AG04449 (cell line): Measurements from ENCODE around the gene FNDC10.
"Not testable (repeated sequence)": the region's sequence is repeated elsewhere in the genome, so short reads cannot be mapped to it uniquely, and the experiment has no call there.

ENCODE experiments used
- CTCF ChIA-PET: fragments of 350-600 bp; formaldehyde crosslinking; extraction: SDS; loops from one replicate; lab custom pipeline; 2021; ENCODE audit warnings: antibody characterized with exemption; lab: Yijun Ruan, JAX
- POLR2A ChIA-PET: fragments of 400-600, 350-600 bp; formaldehyde crosslinking; extraction: SDS; loops from one replicate; lab custom pipeline; 2020; ENCODE audit warnings: antibody characterized with exemption, inconsistent platforms; lab: Yijun Ruan, JAX
- DNase-seq: peaks from one replicate; pipeline ENCODE4 v3.0.0-alpha.2; 2010; ENCODE audit warnings: low read depth, low spot score
- H3K4me3 ChIP-seq: 2 replicates; pipeline ENCODE4 v1.5.1; 2011; ENCODE audit warnings: low read depth, mild to moderate bottlenecking, control low read depth, low read length
- CTCF ChIP-seq: IDR thresholded peaks from one replicate; pipeline ENCODE4 v1.5.1; 2011; ENCODE audit warnings: mild to moderate bottlenecking, moderate library complexity, low read length, control low read depth, inconsistent platforms; ENCODE audit not compliant: insufficient read depth; ENCODE audit errors: missing control alignments

Gene FNDC10

DNA sequence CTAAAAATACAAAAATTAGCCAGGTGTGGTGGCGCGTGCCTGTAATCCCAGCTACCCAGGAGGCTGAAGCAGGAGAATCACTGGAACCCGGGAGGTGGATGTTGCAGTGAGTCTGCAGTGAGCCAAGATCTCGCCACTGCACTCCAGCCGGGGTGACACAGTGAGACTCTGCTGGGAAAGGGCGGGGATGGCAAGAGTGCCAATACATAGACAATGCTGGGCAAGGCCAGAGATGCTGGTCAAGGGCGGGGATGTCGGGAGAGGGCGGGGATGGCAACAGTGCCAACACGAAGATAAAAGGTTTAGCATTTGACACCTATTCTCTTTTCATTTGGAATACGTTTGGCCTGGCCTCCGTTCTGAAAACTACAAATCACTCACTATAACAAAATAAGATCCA is 36.2 kb downstream of the FNDC10 start:
- no peak for TF ChIP-seq CTCF
- CTCF ChIA-PET: interaction anchor here (1.1 kb wide), 1 partner anchor 10 kb away, joined by 4 read pairs; no protein-coding TSS in a partner anchor
- H3K4me3 ChIP-seq: no peak overlapping the region
- POLR2A ChIA-PET: no interaction called here
- no peak for DNase-seq

GRCh38 chr1:1562556-1563195 is 37.3 kb downstream of the FNDC10 start:
- POLR2A ChIA-PET: no interaction called here
- no peak for DNase-seq
- no peak overlapping the region for H3K4me3 ChIP-seq
- CTCF ChIA-PET: interaction anchor here (1.4 kb wide), 1 partner anchor 12 kb away, joined by 4 read pairs; no protein-coding TSS in a partner anchor
- no peak for TF ChIP-seq CTCF

GRCh38 chr1:1561801-1562470 is 38.0 kb downstream of the FNDC10 start:
- no peak for TF ChIP-seq CTCF
- no peak overlapping the region for H3K4me3 ChIP-seq
- ChIA-PET POLR2A (no interaction called here), CTCF (interaction anchor here (1.0 to 1.4 kb wide), 2 partner anchors 8 to 11 kb away, joined by 3 to 4 read pairs; no protein-coding TSS in a partner anchor)
- no peak for DNase-seq

DNA sequence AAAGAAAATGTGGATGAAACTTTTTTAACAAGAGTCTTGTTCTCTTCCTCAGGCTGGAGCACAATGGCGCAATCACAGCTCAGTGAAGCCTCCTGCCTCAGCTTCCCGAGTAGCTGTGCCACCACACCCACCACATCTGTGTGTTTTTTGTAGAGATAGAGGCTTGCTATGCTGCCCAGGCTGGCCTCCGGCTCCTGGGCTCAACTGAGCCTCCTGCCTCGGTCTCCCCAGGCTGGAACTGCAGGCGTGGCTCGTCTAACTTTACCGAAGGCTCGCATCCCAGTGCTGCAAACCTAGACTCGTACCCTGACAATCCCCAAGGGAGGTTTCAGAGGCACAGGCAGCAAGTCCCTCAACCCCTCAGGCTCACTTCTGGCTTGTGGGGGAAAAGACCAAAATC is 39.8 kb downstream of the FNDC10 start:
- CTCF ChIA-PET: interaction anchor here (0.6 kb wide), 1 partner anchor 49 kb away, joined by 3 read pairs; no protein-coding TSS in a partner anchor

DNA sequence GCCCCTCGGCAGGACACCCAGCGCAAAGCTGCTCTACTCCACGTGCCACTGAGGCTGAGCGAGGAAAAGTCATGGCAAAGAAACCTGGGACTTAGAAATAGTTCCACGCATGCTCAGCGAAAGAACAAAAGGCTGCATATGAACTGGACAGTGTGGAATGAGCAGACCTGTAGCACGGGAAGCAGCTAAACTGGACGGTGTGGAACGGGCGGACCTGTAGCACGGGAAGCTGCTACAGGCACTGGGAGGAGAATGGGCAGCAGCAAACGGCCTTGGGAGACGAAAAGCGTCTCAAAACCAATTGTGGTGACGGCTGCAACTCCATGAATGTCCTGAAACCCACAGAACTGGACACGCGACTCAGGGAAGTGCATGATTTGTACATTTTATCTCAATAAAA is 40.9 kb downstream of the FNDC10 start:
- ChIA-PET POLR2A (no interaction called here), CTCF (interaction anchor here (1.0 kb wide), 1 partner anchor 39 kb away, joined by 3 read pairs; no protein-coding TSS in a partner anchor)
- DNase-seq: no peak
- no peak overlapping the region for H3K4me3 ChIP-seq
- TF ChIP-seq CTCF: no peak

More for the DNA sequence above, 39.8 kb downstream of the FNDC10 start:
- no peak for TF ChIP-seq CTCF
- POLR2A ChIA-PET: no interaction called here
- no peak overlapping the region for H3K4me3 ChIP-seq
- no peak for DNase-seq

GRCh38 chr1:1558591-1558990 is 41.3 kb downstream of the FNDC10 start:
- ChIA-PET POLR2A (no interaction called here), CTCF (interaction anchor here (1.0 kb wide), 1 partner anchor 39 kb away, joined by 3 read pairs; no protein-coding TSS in a partner anchor)
- H3K4me3 ChIP-seq: no peak overlapping the region
- DNase-seq: no peak
- no peak for TF ChIP-seq CTCF

DNA sequence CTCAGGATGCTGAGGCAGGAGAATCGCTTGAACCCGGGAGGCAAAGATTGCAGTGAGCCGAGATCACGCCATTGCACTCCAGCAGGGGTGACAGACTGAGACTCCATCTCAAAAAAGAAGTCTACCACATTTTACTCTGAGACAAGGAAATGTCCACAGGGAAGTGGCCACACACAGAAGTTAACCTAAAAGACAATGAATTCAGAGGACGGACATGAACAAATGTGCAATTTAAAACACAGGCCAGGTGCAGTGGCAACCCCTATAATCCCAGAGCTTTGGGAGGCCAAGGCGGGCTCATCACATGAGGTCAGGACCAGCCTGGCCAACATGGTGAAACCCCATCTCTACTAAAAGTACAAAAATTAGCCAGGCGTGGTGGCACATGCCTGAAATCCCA is 42.2 kb downstream of the FNDC10 start:
- DNase-seq, POLR2A ChIA-PET, H3K4me3 ChIP-seq: not testable (repeated sequence)
- CTCF ChIA-PET: interaction anchor here (0.8 to 1.5 kb wide), 2 partner anchors 8 to 9 kb away, joined by 3 to 4 read pairs; no protein-coding TSS in a partner anchor

- ChIA-PET POLR2A (interaction anchor here (0.6 kb wide), 1 partner anchor 42 kb away, joined by 3 read pairs; no protein-coding TSS in a partner anchor), CTCF (interaction anchor here (0.8 to 1.5 kb wide), 2 partner anchors 9 kb away, joined by 3 to 4 read pairs; no protein-coding TSS in a partner anchor)
- H3K4me3 ChIP-seq, DNase-seq: not testable (repeated sequence)
Observed at GRCh38 chr1:1556961-1557360, 43.0 kb downstream of the FNDC10 start.
